ENCODE data around the gene ZRSR2.
"Not testable (repeated sequence)": the region's sequence is repeated elsewhere in the genome, so short reads cannot be mapped to it uniquely, and the experiment has no call there.

The ZRSR2 gene, protein sequence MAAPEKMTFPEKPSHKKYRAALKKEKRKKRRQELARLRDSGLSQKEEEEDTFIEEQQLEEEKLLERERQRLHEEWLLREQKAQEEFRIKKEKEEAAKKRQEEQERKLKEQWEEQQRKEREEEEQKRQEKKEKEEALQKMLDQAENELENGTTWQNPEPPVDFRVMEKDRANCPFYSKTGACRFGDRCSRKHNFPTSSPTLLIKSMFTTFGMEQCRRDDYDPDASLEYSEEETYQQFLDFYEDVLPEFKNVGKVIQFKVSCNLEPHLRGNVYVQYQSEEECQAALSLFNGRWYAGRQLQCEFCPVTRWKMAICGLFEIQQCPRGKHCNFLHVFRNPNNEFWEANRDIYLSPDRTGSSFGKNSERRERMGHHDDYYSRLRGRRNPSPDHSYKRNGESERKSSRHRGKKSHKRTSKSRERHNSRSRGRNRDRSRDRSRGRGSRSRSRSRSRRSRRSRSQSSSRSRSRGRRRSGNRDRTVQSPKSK

DNA sequence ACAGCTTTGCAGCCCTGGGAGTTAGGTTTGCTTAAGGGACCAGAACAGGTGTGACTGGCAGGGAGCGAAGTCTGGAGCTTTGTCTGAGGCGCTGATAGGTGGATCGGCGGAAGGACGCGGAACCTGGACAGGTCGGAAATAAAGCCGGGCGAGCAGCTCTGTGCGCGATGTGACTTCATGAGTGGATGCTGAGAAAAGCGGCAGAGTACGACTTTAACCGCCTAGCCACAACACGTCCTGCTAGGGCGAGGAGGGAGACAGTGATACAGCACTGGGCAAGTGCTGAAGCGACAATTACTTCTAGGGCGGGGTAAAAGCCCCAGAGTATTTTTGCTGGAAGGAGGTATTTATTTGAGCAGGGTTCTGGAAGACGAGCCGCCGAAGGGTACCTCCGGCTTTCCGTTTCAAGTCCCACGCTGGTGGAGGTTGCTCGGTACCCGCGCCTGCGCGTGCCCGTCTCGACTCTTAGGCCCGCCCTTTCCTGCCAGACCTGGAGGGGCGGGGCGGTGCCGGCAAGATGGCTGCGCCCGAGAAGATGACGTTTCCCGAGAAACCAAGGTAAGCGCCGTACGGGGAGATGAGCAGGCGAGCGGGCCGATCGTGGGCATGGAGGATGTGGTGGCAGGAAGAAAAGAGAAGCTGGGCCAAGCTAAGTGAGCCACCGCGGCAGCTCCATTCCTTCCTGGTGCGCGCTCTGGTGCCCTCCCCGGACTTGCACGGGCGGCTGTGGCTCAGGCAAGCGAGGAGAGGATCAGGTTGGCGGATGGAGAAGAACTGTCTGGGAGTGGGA lies at the start of gene ZRSR2:
Gene ZRSR2, plus strand, starts transcription at position 506 of the 790 bp plus-strand sequence. Its CDS starts 12 bp downstream, at position 518.
- DNase-seq, result peak; percentile 37 to 84 (median 76)

DNA sequence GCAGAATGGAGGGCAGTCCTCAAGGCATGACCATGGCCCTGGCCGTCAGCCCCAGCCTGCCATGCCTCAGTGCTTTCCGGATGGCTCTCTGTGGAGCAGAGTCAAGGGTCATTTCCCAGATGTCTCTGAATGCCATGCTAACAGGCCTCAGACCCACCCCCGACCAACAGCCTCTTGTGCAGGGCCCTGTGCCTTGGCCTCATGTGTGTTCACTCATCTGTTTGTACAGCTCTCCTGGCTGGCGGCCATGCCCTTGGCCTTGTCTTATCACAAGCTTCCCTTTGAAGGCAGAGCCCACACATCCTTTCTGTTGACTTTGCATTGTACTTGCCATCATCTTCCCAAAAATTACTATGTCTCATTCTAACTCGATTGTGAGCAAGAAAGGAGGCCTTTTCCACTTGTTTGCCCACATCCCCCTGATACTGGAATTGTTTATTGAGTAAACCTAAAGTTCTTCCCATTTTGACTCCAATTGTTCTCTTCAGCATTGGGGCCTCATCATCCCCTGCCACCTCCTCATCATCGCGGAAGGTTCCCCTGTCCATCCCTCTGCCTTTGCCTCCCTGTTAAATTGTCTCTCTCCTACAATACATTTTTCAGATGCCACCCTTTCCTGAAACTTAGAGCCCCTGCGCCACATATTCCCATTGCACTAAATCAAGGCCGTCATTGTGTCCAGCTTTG lies 46.0 kb upstream of the ZRSR2 start:
- DNase-seq, result no peak

DNA sequence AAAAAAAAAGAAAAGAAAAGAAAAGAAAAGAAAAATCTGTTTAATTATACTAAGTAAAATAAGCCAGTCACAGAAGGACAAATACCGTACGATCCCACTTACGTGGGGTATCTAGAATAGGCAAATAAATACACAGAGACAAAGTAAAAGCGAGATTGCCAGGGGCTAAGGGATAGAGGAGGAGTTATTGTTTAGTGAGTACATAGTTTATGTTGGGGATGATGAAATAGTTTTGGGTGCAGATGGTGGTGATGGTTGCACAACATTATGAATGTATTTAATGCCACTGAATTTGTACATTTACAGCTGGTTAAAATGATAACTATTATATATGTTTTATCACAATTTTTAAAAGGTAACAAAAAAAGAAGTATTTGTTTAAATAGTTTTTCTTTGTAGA lies 45.1 kb upstream of the ZRSR2 start:
- no peak for DNase-seq

DNA sequence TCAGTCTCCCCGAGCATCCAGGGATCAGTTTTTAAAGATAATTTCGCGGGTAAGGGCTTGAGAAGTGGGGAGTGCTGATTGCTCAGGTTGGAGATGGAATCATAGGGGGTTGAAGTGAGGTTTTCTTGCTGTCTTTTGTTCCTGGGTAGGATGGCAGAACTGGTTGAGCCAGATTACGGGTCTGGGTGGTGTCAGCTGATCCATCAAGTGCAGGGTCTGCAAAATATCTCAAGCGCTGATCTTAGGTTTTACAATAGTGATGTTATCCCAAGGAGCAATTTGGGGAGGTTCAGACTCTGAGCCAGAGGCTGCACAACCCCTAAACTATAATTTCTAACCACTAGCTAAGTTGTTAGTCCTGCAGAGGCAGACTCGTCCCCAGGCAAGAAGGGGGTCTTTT lies 43.6 kb upstream of the ZRSR2 start:
- DNase-seq, result not testable (repeated sequence)

DNA sequence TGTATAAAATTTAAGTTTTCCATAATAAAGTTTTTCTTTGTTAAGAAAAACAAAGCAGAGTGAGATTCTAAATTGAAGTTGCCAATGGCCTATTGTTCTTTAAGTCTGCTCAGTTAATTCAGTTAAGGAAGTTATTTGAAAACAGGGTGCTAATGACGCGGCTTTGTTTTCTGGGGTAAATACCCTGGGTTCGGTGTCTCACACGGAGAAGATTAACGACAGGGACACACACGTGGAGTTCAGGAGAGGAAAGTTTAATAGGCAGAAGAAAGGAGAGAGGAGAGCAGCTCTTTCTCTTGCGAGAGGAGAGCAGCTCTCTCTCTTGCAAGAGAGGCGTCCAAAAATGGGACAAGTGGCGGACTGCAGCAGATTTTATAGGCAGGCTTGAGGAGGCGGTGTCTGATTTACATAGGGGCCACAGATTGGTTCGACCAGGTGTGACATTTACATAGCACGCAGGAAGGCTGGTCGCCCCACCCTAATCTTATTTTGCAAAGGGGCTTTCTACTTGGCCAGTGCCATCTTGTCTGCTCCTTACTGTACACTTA lies 42.6 kb upstream of the ZRSR2 start:
- DNase-seq, result no peak

DNA sequence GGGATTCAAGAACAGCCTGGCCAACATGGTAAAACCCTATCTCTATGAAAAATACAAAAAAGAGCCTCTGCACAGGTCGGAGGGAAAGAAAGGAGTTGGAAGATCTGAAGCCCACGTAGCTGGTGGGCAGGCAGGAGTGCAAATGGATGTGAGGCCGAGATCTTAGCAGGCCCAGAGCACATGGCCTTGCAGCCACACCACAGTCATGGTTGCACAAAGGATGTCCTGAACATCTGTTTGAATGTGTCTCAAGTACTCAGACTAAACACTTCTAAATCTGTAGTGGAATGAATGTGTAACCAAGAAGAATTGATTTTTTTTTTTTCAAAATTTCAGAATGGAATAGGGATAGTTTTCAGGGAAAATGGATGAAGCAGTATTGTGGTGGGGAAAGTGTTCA lies 41.4 kb upstream of the ZRSR2 start:
- no peak for DNase-seq

DNA sequence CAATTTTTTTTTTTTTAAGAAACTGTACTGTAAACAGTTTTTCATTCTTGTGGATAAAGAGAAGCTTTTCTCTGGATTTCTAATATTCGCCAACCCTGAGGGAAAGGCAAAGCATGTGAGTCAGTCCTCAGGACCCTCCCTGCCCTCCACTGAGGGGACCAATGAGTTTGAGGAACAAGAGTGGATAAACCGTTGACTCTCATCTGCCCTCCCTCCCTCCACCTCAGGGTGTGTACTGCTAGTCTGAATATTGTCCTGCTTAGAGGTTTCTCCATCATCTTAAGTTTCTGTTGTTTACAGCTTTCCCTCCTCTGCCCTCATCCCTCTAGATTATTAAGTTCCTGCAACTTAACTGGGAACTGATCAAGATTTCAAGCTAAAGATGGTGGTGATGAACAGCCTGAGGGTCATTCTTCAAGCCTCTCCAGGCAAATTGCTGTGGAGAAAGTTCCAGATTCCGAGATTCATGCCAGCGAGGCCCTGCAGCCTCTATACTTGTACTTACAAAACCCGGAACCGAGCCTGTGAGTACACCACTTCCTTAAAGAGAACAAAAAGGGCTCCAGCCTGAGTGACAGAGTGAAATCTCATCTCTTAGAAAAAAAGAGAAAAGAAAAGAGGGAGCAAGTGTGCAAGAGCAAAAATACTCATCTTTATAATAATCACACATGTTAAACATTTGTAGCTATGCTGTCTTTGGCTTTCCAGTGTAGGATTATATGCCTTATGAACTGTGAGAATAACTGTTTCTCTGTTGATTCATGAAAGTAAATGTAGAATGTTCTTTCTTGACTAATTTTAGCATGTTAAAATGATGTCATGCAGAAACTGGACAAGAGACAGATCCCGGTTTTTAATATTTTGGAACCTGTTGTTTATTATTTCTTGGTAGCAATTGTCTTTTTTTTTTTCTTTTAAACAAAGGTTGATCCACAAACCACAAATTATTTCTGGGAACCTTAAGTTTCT lies 40.4 kb upstream of the ZRSR2 start:
- DNase-seq, result peak in 5 of 14 donors; percentile 0 to 5 (median 3)

DNA sequence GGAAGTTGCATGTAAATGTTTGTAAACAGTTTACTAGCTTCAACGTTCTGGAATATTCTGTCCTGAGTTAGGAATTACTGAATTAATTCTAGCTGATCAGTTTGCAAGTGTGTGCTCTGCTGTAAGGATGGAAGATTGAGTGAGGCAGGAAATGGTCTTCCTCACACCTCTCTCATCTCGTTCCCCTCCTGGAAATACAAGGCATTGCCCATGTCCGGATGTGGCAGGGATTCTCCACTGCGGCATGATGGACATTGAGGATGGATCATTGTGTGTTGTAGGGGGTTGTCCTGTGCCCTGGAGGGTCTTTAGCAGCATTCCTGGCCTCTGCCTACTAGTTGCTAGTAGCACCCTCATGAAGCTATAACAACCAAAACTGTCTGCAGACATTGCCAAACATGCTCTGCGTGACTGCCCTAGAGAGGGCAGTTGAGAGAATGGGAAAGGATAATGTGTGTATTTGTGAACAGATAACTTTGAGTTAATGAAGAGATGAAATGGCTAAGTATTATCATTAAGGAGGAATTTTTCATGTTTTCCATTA lies 39.6 kb upstream of the ZRSR2 start:
- peak in 1 of 14 donors; percentile 5 for DNase-seq

DNA sequence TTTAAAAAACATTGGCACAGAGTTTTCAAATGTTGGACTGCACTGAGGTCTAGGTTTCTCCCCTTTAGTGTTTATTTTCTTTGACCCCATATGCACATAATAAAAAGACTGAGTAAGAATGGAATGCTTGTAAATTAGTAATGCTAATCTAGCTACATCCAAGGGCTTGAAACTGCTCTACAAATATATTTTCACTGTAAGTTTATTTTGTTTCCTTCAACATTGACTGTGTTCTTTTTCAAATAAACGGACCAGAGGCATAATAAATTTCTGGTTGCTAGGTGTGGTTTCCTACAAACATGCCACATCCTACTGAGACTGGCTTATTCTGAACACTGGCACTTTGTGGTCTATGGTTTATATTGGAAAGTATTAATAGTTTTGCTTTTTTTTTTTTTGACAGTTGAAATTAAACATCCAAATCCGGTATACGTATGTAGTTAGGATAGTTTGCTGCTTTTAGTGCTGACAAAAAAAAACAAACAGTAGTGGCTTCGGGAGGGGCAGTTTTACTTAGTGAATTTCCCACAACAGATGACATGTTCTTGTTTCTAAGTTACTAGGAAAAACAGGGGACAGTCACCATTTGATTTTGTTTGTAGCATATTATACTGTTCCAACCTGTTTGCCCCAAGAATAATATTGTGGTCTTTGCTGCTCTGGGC lies 39.0 kb upstream of the ZRSR2 start:
- DNase-seq, result no peak

DNA sequence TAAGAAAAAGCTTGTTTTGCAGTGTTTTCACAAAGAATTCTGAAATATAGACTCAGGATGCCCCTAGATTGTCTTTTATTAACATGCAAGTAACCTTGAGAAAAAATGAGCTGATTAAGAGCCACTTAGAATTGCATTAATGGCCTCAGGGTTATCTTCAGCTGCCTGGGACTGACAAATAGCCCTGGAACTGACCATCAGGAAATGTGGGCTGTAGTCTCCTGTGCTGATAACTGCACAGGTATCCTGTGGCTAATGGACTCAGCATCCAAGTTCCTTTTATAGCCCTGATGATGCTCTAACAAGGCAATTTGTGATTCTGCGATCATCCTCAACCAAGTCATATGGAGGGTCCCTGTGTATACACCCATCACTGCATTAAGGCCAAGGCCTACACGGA lies 35.2 kb upstream of the ZRSR2 start:
- no peak for DNase-seq

DNA sequence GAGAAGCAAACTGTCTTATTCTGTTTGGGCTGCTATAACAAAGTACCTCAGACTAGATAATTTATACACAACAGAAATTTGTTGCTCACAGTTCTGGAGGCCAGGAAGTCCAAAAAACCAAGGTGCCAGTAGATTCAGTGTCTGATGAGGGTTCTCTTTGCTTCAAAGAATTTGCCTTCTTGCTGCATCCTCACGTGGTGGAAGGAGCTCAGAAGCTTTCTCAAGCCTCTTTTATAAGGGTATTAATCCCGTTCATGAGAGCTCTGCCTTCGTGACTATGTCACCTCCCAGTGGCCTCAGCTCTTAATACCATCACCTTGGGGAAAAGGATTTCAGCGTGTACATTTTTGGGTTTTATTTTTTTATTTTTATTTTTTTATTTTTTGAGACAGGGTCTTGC lies 32.1 kb upstream of the ZRSR2 start:
- no peak for DNase-seq

DNA sequence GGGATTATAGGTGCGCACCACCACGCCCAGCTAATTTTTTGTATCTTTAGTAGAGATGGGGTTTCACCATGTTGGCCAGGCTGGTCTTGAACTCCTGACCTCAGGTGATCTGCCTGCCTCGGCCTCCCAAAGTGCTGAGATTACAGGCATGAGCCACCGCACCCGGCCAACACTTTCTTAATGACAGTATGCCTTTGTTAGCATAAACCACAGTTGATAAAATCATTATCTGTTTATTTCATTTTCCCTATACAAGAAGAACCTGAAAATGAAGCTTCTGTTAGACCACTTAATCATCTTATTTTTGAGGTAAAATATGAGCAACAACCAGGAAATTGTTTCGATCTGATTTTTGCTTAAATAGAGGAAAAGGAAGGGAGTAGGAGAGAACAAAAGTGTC lies 30.4 kb upstream of the ZRSR2 start:
- not testable (repeated sequence) for DNase-seq

DNA sequence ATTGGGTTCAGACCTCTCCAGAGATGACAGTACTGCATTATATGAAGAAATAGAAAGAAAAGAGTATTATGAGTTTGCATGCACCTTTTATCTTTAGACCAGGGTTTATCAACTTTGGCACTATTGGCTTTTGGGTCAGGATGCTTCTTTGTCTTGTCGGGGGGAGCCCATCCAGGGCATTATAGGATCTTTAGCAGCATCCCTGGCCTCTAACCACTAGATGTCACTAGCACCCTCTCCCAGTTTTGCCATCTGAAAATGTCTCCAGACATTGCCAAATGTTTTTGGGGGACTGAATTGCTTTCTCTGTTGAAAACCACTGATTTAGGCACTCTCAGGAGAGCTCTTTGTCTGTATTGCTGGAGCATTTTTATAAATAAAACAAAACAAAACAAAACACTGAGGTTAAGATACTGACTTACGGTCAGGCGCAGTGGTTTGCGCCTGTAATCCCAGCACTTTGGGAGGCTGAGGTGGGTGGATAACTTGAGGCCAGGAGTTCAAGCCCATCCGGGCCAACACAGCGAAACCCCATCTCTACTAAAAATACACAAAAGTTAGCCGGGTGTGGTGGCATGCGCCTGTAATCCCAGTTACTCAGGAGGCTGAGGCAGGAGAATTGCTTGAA lies 28.6 kb upstream of the ZRSR2 start:
- DNase-seq, result peak in 8 of 14 donors; percentile 1 to 21 (median 6)

DNA sequence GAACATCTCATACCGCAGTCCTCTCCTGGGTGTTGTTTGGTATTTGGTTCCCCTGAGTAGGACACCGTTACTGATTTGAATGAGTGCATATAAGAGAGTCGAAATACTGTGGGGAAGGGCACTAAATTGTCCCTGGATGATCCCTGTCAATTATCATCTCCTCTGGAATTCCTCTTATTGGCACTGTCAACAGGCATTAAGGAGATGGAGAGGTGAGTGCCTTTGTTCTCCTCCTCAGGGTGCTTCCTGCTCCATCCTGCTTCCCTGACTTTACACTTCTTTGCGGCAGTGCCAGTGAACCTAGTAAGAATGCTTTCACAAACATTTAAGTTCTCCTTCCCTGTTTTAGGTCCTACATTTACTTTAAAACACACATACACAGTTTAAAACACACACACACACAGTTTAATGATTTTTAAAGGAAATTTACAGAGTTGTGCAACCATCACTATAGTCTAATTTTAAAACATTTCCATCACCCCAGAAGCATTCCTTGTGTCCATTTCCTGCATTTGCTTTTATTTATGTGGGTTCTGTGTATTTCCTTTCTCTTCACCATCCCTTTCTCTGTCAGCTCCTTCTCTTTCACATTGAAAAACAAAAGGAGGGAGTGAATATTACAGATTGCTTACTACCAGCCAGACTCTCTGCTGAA lies 20.9 kb upstream of the ZRSR2 start:
- DNase-seq, result no peak

DNA sequence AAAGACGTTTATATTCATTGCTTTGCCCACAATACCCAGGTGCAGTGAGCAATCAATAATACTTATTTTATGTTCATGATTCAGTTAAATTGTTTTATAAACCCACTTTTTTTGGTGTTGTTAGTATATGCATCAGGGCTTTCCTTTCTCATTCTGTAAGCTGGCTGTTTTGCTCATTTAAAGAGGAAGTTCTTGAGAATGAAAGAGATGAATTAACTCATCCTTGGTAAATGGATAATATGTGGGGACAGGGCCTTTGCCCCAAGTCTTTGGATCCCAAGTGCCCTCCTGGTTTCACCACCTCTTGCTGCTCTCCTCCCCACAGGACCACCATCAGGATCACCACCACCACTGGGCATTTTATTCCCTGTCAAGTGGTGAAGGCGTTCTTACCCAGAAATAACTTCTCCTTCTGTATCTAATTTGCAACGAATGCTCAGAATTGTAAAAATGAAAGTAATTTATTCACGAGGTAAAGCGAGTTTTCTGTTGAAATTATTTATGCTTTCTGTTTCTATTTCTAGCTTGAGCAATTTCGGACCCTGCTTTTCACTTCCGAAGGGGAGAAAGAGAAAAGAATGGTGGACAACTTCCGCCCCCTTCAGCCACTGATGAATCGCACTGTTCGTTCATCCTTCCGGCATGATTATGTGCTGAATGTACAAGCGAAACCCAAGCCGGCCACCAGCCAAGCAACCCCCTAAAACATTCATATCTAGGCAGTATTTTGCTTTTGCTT lies 8.2 kb upstream of the ZRSR2 start:
- DNase-seq, result no peak

DNA sequence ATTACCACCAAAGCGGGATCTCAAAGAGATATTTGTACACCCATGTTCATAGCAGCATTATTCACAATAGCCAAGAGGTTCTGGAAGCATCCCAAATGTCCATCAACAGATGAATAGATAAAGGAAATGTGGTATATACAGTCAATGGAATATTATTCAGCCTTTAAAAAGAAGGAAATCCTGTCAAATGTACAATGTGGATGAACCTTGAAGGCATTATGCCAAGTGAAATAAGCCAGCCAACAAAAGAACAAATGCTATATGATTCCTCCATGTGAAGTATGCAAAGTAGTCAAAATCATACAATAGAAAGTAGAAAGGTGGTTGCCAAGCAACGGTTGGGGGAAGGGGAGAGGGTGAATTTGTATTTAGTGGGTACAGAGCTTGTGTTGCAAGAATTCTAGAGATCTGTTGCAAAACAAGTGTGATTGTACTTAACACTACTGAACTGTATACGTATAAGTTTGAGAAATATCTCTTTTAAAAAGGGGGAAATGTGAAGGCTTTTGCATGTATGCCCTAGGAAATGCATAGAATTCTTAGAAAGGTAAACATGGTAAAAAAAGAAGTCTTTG lies 5.0 kb upstream of the ZRSR2 start:
- DNase-seq, result no peak

DNA sequence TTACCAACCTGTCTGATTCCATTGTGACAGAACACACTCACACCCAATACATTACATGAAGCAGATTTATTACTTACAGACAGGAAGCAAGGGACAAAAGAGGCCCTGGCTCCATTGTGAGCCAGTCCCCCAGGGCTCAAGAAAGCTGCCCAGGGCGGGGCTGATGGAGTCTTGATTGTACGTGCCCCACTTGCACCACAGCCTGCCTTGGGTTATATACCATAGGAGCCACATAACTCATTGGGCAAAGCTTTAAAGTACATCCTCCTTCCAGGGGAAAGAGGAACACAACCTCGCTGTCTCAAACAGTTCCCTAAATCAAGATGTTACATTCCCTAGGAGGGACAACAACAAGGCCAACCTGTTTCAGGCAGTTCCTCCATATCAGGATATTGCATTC lies 3.4 kb upstream of the ZRSR2 start:
- DNase-seq, result no peak

DNA sequence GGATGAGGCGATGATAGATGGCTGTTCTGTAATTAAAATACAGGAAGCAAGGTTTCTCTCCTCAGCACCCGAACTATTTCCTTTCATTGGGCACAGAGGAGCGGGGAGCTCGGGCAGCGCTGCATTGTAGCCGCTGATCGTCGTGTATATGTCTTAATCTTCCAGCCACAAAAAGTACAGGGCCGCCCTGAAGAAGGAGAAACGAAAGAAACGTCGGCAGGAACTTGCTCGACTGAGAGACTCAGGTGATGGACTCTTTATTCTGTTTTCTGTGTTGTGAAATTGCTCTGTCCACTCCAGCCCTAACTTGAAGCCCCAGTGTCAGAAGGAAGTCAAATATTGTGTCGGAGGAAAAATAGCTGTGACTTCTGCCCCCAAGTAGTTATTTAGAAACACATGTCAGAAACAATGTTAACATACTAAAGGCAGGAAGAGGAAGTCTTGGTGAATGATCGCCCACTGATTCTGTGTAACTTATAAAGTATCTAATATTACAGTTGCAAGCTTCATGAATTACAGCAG lies 546 bp downstream of the ZRSR2 start:
- DNase-seq, result peak in 1 of 14 donors; percentile 44
